Measurements from ENCODE around the gene RNF212B. TPM values are rescaled to one million over a fixed set of nuclear protein-coding genes. Genes with fewer than 3 reads are reported as not detected.

RNF212B gene
- total and polyA plus RNA-seq, 2 of the 13 experiments (the other 11 are each of a cell fraction or from before 2014, with no cell fraction given) = 0.05 TPM; not detected in 1

DNA sequence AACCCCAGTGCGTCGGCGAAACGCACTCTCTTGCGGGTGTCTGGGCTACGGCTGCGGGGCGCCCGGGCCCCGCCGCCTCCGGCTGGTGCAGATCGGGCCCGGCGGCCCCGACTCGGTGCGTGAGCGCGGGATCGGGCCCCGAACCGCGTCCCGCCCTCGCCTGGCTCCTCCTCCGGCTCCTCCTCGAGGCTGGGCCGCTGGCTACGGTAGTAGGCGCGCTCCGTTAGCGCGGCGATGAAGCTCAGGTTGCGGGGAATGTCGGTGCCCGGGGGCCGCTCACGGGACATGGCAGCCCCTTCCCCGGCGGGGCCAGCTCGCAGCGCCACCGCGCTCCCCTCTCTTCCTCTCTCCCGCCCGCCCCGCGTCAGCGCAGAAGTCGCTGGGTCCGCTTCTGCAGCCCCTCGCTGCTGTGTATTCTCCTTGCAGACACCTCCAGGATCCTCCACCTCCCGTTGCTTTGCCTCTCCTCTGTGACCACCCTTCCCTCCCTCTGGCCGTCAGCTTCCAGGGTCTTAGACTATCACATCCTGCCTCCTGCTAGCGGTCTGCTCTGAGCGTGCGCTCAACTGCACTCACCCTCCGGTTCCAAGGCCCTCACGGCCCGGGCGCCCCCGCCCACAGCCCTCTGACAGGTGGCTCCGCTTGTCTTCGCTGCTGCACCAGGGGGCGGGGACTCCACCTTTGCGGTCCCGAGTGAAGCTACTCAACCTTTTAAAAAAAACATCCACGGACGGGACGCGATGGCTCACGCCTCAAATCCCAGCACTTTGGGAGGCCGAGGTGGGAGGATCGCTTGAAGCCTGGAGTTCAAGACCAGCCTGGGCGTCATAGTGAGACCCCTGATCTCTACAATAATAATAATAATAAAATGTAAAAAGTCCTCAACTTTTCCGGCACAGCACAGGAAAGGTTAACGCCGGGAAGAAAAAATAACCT lies 64.8 kb downstream of the RNF212B start, which contains the start of gene PPP1R3E (continued):
- TF ChIP-seq, protein P1, sequence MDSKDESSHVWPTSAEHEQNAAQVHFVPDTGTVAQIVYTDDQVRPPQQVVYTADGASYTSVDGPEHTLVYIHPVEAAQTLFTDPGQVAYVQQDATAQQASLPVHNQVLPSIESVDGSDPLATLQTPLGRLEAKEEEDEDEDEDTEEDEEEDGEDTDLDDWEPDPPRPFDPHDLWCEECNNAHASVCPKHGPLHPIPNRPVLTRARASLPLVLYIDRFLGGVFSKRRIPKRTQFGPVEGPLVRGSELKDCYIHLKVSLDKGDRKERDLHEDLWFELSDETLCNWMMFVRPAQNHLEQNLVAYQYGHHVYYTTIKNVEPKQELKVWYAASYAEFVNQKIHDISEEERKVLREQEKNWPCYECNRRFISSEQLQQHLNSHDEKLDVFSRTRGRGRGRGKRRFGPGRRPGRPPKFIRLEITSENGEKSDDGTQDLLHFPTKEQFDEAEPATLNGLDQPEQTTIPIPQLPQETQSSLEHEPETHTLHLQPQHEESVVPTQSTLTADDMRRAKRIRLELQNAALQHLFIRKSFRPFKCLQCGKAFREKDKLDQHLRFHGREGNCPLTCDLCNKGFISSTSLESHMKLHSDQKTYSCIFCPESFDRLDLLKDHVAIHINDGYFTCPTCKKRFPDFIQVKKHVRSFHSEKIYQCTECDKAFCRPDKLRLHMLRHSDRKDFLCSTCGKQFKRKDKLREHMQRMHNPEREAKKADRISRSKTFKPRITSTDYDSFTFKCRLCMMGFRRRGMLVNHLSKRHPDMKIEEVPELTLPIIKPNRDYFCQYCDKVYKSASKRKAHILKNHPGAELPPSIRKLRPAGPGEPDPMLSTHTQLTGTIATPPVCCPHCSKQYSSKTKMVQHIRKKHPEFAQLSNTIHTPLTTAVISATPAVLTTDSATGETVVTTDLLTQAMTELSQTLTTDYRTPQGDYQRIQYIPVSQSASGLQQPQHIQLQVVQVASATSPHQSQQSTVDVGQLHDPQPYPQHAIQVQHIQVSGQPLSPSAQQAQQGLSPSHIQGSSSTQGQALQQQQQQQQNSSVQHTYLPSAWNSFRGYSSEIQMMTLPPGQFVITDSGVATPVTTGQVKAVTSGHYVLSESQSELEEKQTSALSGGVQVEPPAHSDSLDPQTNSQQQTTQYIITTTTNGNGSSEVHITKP (CRISPR knock-in tag; IDR thresholded peaks at IDR 0.05; ENCODE audit: low read depth) = peak; percentile 76; the same call in 1 of the 2 replicates
- TF ChIP-seq ZKSCAN8 (CRISPR knock-in tag; IDR thresholded peaks at IDR 0.05; ENCODE audit: borderline replicate concordance) = no peak
- TF ChIP-seq, protein P2, sequence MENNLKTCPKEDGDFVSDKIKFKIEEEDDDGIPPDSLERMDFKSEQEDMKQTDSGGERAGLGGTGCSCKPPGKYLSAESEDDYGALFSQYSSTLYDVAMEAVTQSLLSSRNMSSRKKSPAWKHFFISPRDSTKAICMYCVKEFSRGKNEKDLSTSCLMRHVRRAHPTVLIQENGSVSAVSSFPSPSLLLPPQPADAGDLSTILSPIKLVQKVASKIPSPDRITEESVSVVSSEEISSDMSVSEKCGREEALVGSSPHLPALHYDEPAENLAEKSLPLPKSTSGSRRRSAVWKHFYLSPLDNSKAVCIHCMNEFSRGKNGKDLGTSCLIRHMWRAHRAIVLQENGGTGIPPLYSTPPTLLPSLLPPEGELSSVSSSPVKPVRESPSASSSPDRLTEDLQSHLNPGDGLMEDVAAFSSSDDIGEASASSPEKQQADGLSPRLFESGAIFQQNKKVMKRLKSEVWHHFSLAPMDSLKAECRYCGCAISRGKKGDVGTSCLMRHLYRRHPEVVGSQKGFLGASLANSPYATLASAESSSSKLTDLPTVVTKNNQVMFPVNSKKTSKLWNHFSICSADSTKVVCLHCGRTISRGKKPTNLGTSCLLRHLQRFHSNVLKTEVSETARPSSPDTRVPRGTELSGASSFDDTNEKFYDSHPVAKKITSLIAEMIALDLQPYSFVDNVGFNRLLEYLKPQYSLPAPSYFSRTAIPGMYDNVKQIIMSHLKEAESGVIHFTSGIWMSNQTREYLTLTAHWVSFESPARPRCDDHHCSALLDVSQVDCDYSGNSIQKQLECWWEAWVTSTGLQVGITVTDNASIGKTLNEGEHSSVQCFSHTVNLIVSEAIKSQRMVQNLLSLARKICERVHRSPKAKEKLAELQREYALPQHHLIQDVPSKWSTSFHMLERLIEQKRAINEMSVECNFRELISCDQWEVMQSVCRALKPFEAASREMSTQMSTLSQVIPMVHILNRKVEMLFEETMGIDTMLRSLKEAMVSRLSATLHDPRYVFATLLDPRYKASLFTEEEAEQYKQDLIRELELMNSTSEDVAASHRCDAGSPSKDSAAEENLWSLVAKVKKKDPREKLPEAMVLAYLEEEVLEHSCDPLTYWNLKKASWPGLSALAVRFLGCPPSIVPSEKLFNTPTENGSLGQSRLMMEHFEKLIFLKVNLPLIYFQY (CRISPR knock-in tag; IDR thresholded peaks at IDR 0.05; ENCODE audit: borderline replicate concordance) = peak; percentile 6; the same call in 1 of the 2 replicates
- TF ChIP-seq ZNF567 (CRISPR knock-in tag; IDR thresholded peaks at IDR 0.05; ENCODE audit: borderline replicate concordance) = peak; percentile 97
- TF ChIP-seq, protein P3, sequence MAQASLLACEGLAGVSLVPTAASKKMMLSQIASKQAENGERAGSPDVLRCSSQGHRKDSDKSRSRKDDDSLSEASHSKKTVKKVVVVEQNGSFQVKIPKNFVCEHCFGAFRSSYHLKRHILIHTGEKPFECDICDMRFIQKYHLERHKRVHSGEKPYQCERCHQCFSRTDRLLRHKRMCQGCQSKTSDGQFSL (CRISPR knock-in tag; IDR thresholded peaks at IDR 0.05) = no peak
- TF ChIP-seq POLR2G (IDR thresholded peaks at IDR 0.05; ENCODE audit: low read depth, low read length) = peak; percentile 71
- no peak for TF ChIP-seq IKZF1 (IDR thresholded peaks at IDR 0.05)
- peak; percentile 47 for TF ChIP-seq JUND (CRISPR knock-in tag; IDR thresholded peaks at IDR 0.05)
- TF ChIP-seq, protein P4, sequence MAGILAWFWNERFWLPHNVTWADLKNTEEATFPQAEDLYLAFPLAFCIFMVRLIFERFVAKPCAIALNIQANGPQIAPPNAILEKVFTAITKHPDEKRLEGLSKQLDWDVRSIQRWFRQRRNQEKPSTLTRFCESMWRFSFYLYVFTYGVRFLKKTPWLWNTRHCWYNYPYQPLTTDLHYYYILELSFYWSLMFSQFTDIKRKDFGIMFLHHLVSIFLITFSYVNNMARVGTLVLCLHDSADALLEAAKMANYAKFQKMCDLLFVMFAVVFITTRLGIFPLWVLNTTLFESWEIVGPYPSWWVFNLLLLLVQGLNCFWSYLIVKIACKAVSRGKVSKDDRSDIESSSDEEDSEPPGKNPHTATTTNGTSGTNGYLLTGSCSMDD (CRISPR knock-in tag; IDR thresholded peaks at IDR 0.05) = peak; percentile 53; the same call in 1 of the 2 replicates
- no peak for TF ChIP-seq SMYD3 (CRISPR knock-in tag; IDR thresholded peaks at IDR 0.05)
- TF ChIP-seq, protein P5, sequence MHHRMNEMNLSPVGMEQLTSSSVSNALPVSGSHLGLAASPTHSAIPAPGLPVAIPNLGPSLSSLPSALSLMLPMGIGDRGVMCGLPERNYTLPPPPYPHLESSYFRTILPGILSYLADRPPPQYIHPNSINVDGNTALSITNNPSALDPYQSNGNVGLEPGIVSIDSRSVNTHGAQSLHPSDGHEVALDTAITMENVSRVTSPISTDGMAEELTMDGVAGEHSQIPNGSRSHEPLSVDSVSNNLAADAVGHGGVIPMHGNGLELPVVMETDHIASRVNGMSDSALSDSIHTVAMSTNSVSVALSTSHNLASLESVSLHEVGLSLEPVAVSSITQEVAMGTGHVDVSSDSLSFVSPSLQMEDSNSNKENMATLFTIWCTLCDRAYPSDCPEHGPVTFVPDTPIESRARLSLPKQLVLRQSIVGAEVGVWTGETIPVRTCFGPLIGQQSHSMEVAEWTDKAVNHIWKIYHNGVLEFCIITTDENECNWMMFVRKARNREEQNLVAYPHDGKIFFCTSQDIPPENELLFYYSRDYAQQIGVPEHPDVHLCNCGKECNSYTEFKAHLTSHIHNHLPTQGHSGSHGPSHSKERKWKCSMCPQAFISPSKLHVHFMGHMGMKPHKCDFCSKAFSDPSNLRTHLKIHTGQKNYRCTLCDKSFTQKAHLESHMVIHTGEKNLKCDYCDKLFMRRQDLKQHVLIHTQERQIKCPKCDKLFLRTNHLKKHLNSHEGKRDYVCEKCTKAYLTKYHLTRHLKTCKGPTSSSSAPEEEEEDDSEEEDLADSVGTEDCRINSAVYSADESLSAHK (CRISPR knock-in tag; IDR thresholded peaks at IDR 0.05; ENCODE audit: borderline replicate concordance) = 0 out of 2 replicates have a peak, but pooled peaks have one; percentile 15
- peak; percentile 95 for TF ChIP-seq ZFP36L1 (CRISPR knock-in tag; IDR thresholded peaks at IDR 0.05)
- peak; percentile 88 for TF ChIP-seq ELF4 (CRISPR knock-in tag; IDR thresholded peaks at IDR 0.05; ENCODE audit: borderline replicate concordance)
- peak; percentile 32; the same call in 1 of the 2 replicates for TF ChIP-seq ZNF335 (CRISPR knock-in tag; IDR thresholded peaks at IDR 0.05)
- TF ChIP-seq SATB2 (CRISPR knock-in tag; IDR thresholded peaks at IDR 0.05) = peak; percentile 26; the same call in 1 of the 2 replicates
- peak; percentile 36; the same call in 1 of the 2 replicates for TF ChIP-seq NCOA2 (CRISPR knock-in tag; IDR thresholded peaks at IDR 0.05)

Data from HepG2 (cell line).